Stimulated activated CD8-positive, alpha-beta memory T cell treated with anti-CD3 and anti-CD28 coated beads, Interleukin-2, amount 100 ng/mL, for 1 hour (primary cell): ENCODE measurements around the gene SCAND1.
"Not testable (repeated sequence)": the region's sequence is repeated elsewhere in the genome, so short reads cannot be mapped to it uniquely, and the experiment has no call there.

Experiments
- DNase-seq, 2 donors: peaks; one replicate each; pipeline ENCODE4 v3.0.0-alpha.2; 2020; ENCODE audit warnings: low read depth in 2 of 2

The SCAND1 gene

DNA sequence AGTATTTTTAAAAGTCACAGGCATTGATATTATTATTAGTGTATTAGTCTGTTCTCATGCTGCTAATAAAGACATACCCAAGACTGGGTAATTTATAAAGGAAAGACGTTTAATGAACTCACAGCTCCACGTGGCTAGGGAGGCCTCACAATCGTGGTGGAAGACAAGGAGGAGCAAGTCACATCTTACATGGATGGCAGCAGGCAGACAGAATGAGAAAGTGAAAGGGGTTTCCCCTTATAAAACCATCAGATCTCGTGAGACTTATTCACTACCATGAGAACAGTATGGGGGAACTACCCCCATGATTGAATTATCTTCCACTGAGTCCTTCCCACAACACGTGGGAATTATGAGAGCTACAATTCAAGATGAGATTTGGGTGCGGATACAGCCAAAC, 5.0 kb upstream of the SCAND1 start:
- DNase-seq, result not testable (repeated sequence)

DNA sequence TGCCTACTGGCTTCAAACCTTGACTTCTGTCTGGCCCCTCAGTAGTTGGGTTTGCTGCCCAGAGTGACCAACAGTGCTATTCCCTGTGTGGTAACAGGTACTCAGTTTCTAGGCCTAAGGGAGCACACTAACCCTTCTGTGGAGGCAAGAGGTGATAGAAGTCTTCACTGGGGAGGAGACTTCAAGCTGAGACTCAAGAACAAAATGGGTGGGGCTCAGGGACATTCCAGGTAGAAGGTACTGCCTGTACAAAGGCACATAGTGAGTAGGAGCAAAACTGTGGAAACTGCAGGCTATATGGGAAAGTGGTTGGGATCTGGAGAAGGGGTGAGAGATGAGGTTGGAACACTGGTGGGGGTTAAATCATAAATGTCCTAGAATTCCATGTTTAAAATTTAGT, 2.3 kb upstream of the SCAND1 start:
- no peak for DNase-seq

DNA sequence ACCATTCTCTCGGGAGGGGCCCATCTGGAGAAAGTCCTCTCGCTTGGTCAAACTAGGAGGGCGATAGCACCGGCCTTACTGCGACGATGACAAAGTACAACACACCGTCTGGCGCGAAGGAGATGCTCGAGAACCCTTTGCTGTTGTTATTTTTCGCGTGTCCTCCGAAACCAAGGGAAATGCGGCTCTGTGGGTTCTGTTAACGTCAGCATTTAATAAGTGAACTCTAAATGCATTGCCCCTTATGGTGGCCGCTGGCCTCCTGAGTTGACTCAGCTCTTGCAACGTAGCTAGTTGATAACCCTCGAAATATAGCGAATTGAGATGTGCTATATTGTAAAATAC, 577 bp upstream of the SCAND1 start:
- peak in 1 of 2 donors; percentile 13 for DNase-seq

- DNase-seq, result peak; percentile 33 to 43
These were observed 709 bp downstream of the SCAND1 start for GRCh38 chr20:35953387-35954199.

GRCh38 chr20:35952480-35953386, 1.6 kb downstream of the SCAND1 start:
- no peak for DNase-seq

DNA sequence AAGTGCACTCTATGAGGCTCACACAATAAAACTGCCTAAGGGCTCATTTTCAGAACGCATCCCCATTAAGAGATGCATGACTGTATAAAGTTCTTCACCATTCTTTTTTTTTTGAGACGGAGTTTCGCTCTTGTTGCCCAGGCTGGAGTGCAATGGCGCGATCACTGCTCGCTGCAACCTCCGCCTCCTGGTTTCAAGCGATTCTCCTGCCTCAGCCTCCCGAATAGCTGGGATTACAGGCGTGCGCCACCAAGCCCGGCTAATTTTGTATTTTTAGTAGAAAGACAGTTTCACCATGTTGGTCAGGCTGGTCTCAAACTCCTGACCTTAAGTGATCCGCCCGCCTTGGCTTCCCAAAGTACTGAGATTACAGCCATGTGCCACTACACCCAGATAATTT, 2.2 kb downstream of the SCAND1 start:
- not testable (repeated sequence) for DNase-seq

DNA sequence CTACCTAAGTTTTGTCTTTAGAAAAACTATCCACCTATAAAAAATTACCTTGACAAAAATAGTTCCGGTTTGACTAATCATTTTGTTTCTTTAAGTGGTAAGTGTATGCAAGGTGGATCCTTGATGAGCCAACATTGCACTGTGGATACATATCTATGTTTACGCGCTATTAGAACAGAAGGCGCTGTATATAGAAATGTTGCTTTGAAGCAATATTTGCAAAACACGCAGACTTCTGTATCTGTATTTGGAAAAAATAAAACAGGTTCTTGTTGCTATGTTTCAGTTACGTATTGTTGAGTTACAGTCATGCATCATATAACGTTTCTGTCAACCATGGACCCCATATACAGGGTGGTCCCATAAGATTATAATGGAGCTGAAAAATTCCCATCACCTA, 4.2 kb downstream of the SCAND1 start:
- DNase-seq, result no peak

GRCh38 chr20:35947907-35948306, 6.4 kb downstream of the SCAND1 start:
- no peak for DNase-seq

DNA sequence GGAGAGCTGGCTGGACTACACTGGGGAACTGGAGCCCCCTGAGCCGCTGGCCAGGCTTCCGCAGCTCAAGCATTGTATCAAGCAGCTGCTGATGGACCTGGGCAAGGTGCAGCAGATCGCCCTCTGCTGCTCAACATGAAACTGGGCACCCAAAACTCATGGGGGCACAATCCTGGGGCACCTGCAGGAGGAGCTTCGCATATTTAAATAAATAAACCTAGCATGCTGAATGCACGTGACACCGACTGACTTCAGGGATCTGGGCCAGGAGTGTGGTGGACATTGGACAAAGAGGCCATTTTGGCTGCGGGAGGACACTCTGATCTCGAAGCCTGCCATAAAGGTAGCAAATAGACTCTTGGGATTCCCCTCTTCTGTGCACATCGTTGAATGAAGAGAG, 6.8 kb downstream of the SCAND1 start:
- DNase-seq, result no peak

- DNase-seq, result no peak
These were observed 12.1 kb downstream of the SCAND1 start for GRCh38 chr20:35942243-35942642.

DNA sequence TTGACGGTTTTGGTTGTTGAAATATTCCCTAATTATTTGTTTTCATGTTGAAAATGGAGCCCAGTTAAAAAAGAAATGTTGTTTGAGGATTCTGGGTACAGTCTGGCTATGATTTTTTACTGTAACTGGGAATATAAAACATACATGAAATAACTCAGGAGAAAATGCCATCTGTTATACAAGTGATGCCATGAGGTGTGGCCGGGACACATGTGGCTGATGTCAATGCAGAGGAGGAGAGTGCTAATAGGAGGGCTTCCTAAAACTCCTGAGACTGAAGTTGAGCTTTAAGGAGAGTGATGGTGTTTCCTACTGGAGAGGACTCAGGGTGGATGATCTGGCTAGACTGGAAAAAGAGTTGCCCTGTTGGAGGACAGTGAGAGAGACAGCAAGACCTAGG, 12.7 kb downstream of the SCAND1 start:
- no peak for DNase-seq

- DNase-seq, result no peak
These were observed 15.0 kb downstream of the SCAND1 start for GRCh38 chr20:35939264-35939663.

- DNase-seq, result no peak
These were observed 20.3 kb downstream of the SCAND1 start for GRCh38 chr20:35934050-35934449.

GRCh38 chr20:35929301-35929700, 25.0 kb downstream of the SCAND1 start:
- DNase-seq, result no peak

- no peak for DNase-seq
These were observed 33.8 kb downstream of the SCAND1 start for GRCh38 chr20:35920523-35920922.

DNA sequence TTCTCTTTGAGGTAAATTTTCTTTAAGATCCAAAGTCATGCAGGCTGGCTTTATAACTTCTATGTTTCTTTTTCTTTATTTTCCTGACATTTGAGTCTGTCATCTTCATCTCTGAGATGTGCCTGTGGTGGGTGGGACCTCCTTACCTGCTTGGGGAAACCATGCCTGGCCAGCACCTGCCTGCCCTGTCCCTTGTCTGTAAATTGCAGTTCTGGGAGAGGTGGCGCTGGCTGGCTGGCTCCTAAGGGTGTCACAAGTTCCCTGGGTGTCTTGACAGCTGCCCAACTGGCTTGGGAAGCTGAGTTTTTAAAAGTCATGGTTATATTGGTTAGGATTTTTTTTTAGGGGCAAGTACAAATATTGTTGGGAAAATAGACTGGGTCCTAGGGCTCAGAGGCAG, 36.3 kb downstream of the SCAND1 start:
- no peak for DNase-seq

GRCh38 chr20:35917077-35917476, 37.2 kb downstream of the SCAND1 start:
- DNase-seq, result no peak

GRCh38 chr20:35912881-35913280, 41.4 kb downstream of the SCAND1 start:
- DNase-seq, result no peak

DNA sequence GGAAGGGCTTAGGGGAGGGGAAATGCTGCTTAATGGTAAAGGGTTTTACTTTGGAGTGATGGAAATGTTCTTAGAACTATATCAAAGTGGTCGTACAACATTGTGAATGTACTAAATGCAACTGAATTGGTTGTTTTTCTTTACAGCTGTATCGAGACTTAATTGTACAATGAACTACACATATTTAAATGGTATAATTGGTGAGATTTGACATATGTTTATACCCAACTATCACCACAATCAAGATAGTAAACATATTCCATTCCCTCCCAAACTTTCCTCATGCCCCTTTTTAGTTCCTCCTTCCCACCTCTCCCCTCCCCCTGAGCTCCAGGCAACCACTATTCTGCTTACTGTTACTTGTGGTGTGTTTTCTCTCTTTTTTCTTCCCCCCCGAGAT, 44.0 kb downstream of the SCAND1 start:
- DNase-seq, result no peak

DNA sequence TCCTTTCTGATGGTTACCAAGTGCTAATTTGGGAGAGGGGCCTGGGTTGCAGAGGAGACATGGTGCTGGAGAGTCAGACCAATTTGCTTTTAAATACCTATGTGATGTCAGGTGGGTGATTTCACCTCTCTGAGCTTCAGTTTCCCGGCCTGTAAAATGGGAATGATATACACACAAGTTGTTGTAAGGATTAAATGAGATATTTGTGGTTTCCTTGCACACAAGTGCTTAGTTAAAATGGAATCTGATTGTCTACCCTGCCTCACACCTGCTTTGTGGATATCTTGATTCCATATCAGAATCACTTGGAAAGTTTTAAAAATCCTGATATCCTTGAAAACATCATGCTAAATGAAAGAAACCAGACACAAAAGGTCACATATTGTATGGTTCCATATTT, 44.5 kb downstream of the SCAND1 start:
- DNase-seq, result no peak

DNA sequence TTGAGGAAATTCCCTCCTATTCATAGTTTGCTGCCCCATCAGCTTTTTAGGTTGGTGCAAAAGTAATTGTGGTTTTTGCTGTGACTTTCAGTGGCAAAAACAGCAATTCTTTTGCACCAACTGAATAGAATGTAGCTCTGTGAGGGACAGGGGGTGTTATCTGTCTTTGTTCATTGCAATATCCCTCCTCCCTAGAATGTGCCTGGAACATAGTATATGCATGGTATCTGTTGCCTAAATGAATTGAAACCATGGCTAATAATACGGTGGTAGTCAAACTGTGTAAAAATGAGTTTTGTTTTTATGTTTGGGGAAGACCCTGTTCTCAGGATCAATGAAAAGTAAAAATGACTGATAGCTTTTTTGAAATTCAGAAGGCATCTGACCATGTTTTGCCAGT, 45.1 kb downstream of the SCAND1 start:
- DNase-seq, result no peak

DNA sequence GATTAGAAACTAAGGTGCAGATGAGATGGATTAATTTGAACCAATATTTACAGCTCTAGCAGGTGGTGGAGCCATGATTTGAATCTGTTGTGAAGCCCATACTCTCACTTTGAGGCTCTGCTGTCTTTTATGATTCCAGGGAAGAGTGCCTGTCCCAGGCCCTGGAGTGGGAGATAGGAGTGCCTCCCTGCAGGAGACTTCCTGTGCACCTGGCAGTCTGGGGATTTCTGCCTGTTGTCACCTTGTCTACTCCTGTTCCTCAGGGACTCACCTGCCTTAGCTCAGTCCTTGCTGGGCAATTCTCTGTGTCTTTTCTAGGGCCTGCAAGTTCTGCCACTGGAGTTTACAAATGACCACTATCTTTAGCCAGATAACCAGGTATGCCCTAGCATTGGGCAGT, 46.3 kb downstream of the SCAND1 start:
- no peak for DNase-seq
